ENCODE measurements around the gene HARS1. TPM values are rescaled to one million over a fixed set of nuclear protein-coding genes. Genes with fewer than 3 reads are reported as not detected.
A peak's percentile ranks its signal among the peaks of the same experiment; 100 is the strongest.

The HARS1 gene, protein sequence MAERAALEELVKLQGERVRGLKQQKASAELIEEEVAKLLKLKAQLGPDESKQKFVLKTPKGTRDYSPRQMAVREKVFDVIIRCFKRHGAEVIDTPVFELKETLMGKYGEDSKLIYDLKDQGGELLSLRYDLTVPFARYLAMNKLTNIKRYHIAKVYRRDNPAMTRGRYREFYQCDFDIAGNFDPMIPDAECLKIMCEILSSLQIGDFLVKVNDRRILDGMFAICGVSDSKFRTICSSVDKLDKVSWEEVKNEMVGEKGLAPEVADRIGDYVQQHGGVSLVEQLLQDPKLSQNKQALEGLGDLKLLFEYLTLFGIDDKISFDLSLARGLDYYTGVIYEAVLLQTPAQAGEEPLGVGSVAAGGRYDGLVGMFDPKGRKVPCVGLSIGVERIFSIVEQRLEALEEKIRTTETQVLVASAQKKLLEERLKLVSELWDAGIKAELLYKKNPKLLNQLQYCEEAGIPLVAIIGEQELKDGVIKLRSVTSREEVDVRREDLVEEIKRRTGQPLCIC
- 10 to 100 TPM; 62.4 to 73.8 (median 68.3) TPM for total RNA-seq
- total RNA-seq (2013): 56.0 TPM

DNA sequence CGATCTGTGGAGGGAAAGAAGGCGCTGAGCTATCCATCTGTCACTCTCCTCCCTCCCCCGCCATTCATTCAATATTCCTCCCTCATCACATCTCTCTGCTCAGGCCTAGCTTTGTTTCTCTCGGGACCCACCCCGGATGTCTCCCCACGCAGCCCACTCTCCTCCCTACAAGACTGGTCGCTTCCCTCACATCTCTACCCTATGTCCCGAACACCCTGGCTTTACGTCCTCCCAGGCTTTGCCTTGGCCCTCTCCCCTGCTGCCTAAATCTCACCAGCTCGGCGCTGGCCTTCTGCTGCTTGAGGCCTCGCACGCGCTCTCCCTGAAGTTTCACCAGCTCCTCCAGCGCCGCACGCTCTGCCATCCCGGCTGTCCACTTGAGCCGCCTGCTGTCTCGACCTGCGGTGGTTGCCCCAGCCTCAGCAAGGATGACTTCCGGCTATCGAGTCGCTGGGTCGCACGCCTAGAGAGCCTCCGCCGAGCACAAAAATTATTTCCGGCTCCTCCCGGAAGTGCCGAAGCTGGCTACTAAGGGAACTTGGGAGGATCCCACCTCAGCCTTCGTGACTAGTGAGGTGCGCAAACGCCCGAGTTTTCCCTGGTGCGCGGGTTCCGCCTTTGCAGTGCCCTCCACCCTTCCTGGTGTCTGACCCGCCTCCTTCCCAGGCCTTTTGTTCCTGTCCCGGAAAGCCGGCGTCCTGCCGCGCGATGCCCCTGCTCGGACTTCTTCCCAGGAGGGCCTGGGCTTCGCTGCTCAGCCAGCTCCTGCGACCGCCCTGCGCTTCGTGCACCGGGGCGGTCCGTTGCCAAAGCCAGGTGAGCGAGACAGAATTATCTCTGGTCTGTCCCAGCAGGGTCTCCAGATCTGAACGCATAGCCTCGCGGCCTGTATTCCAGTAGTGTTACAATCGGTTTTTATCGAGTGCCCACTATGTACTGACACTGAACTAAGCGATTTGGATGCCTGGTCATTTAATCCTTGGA, at the start of gene HARS1, which contains the start of gene HARS2:
TSS of gene HARS1 (minus strand) at position 430 of the 984 bp plus-strand sequence. CDS start at position 364, 66 bp downstream.
TSS of gene HARS2 (plus strand) at position 515 of the 984 bp plus-strand sequence. CDS start at position 709, 194 bp downstream.
- DNase-seq (peak; percentile 70 to 91), ATAC-seq (peak; percentile 95 to 97 (median 97))
- H3K36me3 ChIP-seq (ENCODE audit: control insufficient read depth, insufficient read depth, low read length): peaks cover 35% of the 10 kb centered on the region
- under 1% methylated on average over 61 of the region's 61 CpGs for WGBS (ENCODE audit: insufficient coverage)
- Mint-ChIP-seq H3K9me3 (no peaks in the 10 kb centered on the region), H3K36me3 (peaks cover 10% of the 10 kb centered on the region), H3K4me1 (peaks cover 31 to 54% of the 10 kb centered on the region in 2 donors), H3K27me3 (ENCODE audit: low read depth in 2 of 2) (no peaks in the 10 kb centered on the region), H3K27ac (peak within 1 kb of the TSS; percentile 92 to 94), H3K4me3 (peak within 1 kb of the TSS; percentile 100)
- TF ChIP-seq, protein P1, sequence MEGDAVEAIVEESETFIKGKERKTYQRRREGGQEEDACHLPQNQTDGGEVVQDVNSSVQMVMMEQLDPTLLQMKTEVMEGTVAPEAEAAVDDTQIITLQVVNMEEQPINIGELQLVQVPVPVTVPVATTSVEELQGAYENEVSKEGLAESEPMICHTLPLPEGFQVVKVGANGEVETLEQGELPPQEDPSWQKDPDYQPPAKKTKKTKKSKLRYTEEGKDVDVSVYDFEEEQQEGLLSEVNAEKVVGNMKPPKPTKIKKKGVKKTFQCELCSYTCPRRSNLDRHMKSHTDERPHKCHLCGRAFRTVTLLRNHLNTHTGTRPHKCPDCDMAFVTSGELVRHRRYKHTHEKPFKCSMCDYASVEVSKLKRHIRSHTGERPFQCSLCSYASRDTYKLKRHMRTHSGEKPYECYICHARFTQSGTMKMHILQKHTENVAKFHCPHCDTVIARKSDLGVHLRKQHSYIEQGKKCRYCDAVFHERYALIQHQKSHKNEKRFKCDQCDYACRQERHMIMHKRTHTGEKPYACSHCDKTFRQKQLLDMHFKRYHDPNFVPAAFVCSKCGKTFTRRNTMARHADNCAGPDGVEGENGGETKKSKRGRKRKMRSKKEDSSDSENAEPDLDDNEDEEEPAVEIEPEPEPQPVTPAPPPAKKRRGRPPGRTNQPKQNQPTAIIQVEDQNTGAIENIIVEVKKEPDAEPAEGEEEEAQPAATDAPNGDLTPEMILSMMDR (IDR thresholded peaks at IDR 0.05): no peak
- H3K9me3 ChIP-seq (ENCODE audit: control insufficient read depth, insufficient read depth, low read length): no peaks in the 10 kb centered on the region
- H3K27me3 ChIP-seq (ENCODE audit: control insufficient read depth, insufficient read depth, low read length): no peaks in the 10 kb centered on the region
- peak within 1 kb of the TSS; percentile 64 for H3K27ac ChIP-seq (ENCODE audit: low read length)
- peak within 1 kb of the TSS; percentile 77 for H3K4me3 ChIP-seq (ENCODE audit: low read length)
- H3K4me1 ChIP-seq (ENCODE audit: control insufficient read depth, insufficient read depth, low read length): peaks cover 16% of the 10 kb centered on the region
- intact Hi-C loops (cut with micrococcal nuclease): loop anchor here (1.0 to 2.0 kb wide), 3 partner anchors 9 to 290 kb away; partner anchors contain the start of genes ANKHD1, WDR55 and ZMAT2

DNA sequence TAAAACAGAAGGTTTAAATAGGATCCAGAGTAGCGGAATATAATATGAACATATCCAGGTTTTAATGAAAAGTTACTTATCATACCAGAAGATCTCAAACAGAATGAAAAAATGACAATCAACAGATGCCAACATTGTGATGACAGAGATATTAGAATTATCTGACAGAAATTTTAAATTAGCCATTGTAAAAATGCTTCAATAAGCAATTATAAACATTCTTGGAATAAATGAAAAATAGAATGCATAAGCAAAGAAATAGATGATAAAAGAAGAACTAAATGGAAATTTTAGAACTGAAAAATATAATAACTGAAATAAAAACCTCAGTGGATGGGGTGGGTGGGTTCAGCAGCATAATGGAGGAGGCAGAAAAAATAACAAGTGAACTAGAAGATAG, 46.3 kb upstream of the HARS1 start:
- peaks cover 3% of the 10 kb centered on the region for H3K9me3 ChIP-seq (ENCODE audit: control insufficient read depth, insufficient read depth, low read length)
- H3K27me3 Mint-ChIP-seq (ENCODE audit: low read depth in 2 of 2): peaks cover 31 to 47% of the 10 kb centered on the region in 2 donors
- TF ChIP-seq, protein P1 (IDR thresholded peaks at IDR 0.05): no peak
- H3K4me3 Mint-ChIP-seq: no peak overlapping the region
- no peak overlapping the region for H3K27ac ChIP-seq (ENCODE audit: low read length)
- H3K9me3 Mint-ChIP-seq: peaks cover 0 to 2% of the 10 kb centered on the region in 2 donors
- WGBS (ENCODE audit: insufficient coverage): no CpG with 5 or more reads among the region's 1 CpG
- H3K27ac Mint-ChIP-seq: no peak overlapping the region
- DNase-seq (no peak), ATAC-seq (no peak)
- H3K4me1 Mint-ChIP-seq: no peaks in the 10 kb centered on the region
- H3K36me3 Mint-ChIP-seq: no peaks in the 10 kb centered on the region
- intact Hi-C loops (cut with micrococcal nuclease): no loop called here
- no peak overlapping the region for H3K4me3 ChIP-seq (ENCODE audit: low read length)
- H3K4me1 ChIP-seq (ENCODE audit: control insufficient read depth, insufficient read depth, low read length): no peaks in the 10 kb centered on the region
- no peaks in the 10 kb centered on the region for H3K36me3 ChIP-seq (ENCODE audit: control insufficient read depth, insufficient read depth, low read length)
- peaks cover 4% of the 10 kb centered on the region for H3K27me3 ChIP-seq (ENCODE audit: control insufficient read depth, insufficient read depth, low read length)

DNA sequence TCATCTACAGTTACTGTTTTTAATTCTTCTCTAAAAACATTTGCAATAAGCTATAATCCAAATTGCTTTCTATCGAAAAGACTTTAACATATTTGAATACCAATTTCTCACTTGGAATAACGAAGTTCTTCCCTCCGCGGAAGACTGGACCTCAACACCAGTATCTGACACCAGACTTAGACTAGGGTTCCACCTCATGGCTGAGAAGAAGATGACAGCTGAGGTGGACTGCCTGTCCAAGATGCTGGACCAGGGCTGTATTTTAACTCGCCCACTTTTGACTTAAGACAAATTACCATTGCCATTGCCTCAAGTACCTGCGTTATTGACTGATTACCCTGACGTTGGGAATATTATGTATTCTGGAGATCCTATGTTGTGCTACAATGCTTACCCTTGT, 43.2 kb upstream of the HARS1 start:
- intact Hi-C loops (cut with micrococcal nuclease): no loop called here
- no peaks in the 10 kb centered on the region for H3K36me3 ChIP-seq (ENCODE audit: control insufficient read depth, insufficient read depth, low read length)
- H3K36me3 Mint-ChIP-seq: no peaks in the 10 kb centered on the region
- H3K4me3 Mint-ChIP-seq: no peak overlapping the region
- H3K9me3 ChIP-seq (ENCODE audit: control insufficient read depth, insufficient read depth, low read length): no peaks in the 10 kb centered on the region
- H3K4me1 ChIP-seq (ENCODE audit: control insufficient read depth, insufficient read depth, low read length): no peaks in the 10 kb centered on the region
- TF ChIP-seq, protein P1 (IDR thresholded peaks at IDR 0.05): no peak
- peaks cover 27 to 41% of the 10 kb centered on the region in 2 donors for H3K27me3 Mint-ChIP-seq (ENCODE audit: low read depth in 2 of 2)
- H3K27ac Mint-ChIP-seq: no peak overlapping the region
- no peaks in the 10 kb centered on the region for H3K4me1 Mint-ChIP-seq
- WGBS (ENCODE audit: insufficient coverage): 73% methylated on average over 7 of the region's 7 CpGs
- no peak overlapping the region for H3K4me3 ChIP-seq (ENCODE audit: low read length)
- peak in 1 of 2 donors; percentile 10 for DNase-seq
- H3K9me3 Mint-ChIP-seq: no peaks in the 10 kb centered on the region
- ATAC-seq: no peak
- H3K27me3 ChIP-seq (ENCODE audit: control insufficient read depth, insufficient read depth, low read length): peaks cover 4% of the 10 kb centered on the region
- H3K27ac ChIP-seq (ENCODE audit: low read length): no peak overlapping the region
